ENCODE results near the gene GRM8. TPM values are rescaled to one million over a fixed set of nuclear protein-coding genes. Genes with fewer than 3 reads are reported as not detected.

Gene GRM8
- total RNA-seq, 1 experiment from 2014 or later, result 1.8 TPM

DNA sequence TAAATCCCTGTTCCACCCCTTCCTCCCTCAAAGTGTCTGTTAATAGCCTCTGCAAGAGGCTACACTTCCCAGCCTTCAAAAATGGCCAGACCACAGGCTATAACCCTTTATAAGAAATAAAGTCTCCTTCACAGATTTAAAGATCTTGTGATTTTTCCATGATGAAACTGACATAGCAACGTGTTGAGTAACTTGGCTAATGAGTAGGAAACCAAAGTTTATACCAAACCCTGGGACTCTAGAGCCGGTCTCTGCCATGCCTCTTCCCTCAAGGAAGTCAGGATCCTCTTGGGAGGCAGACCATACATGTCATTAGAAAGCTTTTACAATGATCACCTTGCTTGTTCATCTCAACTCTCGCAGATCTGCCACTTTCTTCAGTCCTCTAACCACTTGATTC lies 44.4 kb downstream of the GRM8 start:
- Mint-ChIP-seq H3K36me3 (ENCODE audit: insufficient read depth in 1 of 3, low read depth in 3 of 3) (no peaks in the 10 kb centered on the region), H3K27me3 (ENCODE audit: low read depth) (no peaks in the 10 kb centered on the region; the same call in none of the 2 replicates), H3K4me1 (no peaks in the 10 kb centered on the region), H3K9me3 (no peaks in the 10 kb centered on the region), H3K4me3 (no peak overlapping the region), H3K27ac (no peak overlapping the region)
- no peak overlapping the region for H3T11ph ChIP-seq (ENCODE audit: low read length)
- H3K14ac ChIP-seq (ENCODE audit: insufficient read depth, low read length), result no peak overlapping the region
- H3K9me3 ChIP-seq (ENCODE audit: control insufficient read depth, low read depth, low read length), result no peaks in the 10 kb centered on the region
- no peak overlapping the region for H2BK120ac ChIP-seq (ENCODE audit: low read depth, low read length, poor library complexity, severe bottlenecking)
- H3K79me1 ChIP-seq (ENCODE audit: insufficient read depth, low read depth, low read length, poor library complexity, severe bottlenecking), result no peaks in the 10 kb centered on the region
- H3K56ac ChIP-seq (ENCODE audit: insufficient read length, low read depth, low read length), result no peak overlapping the region
- H2BK5ac ChIP-seq (ENCODE audit: insufficient read length, low read length), result no peak overlapping the region
- no peak overlapping the region for H2AFZ ChIP-seq (ENCODE audit: low read length)
- H2BK20ac ChIP-seq (ENCODE audit: low read depth, low read length, poor library complexity, severe bottlenecking), result no peak overlapping the region
- H3K23me2 ChIP-seq (ENCODE audit: insufficient read length, low read depth, low read length, poor library complexity, severe bottlenecking), result no peaks in the 10 kb centered on the region
- H3K23ac ChIP-seq (ENCODE audit: insufficient read length, low read depth, low read length), result no peak overlapping the region
- no peak overlapping the region for H2BK15ac ChIP-seq (ENCODE audit: low read depth, low read length)
- H3K79me2 ChIP-seq (ENCODE audit: insufficient read depth, low read length), result no peaks in the 10 kb centered on the region
- no peaks in the 10 kb centered on the region for H3K4me1 ChIP-seq (ENCODE audit: insufficient read depth, low read length)
- no peak overlapping the region for H4K8ac ChIP-seq (replicated peaks; ENCODE audit: insufficient read length, low read depth, low read length)
- H3K9ac ChIP-seq (ENCODE audit: extremely low read depth, insufficient read length, low read length), result no peak overlapping the region
- H4K20me1 ChIP-seq (ENCODE audit: control insufficient read depth, insufficient read depth, insufficient read length), result no peaks in the 10 kb centered on the region
- WGBS (ENCODE audit: extremely low coverage, insufficient read length, low lambda C conversion rate), result no CpG with 5 or more reads among the region's 3 CpGs
- no peak overlapping the region for H2AK5ac ChIP-seq (ENCODE audit: insufficient read length, low read length)
- no peak overlapping the region for H3K4me2 ChIP-seq (ENCODE audit: insufficient read depth, insufficient read length, low read length)
- no peak overlapping the region for H2BK12ac ChIP-seq (ENCODE audit: insufficient read length, low read depth, low read length)
- H3K27ac ChIP-seq (ENCODE audit: insufficient read length, low read depth, low read length), result no peak overlapping the region
- TF ChIP-seq, protein P1, sequence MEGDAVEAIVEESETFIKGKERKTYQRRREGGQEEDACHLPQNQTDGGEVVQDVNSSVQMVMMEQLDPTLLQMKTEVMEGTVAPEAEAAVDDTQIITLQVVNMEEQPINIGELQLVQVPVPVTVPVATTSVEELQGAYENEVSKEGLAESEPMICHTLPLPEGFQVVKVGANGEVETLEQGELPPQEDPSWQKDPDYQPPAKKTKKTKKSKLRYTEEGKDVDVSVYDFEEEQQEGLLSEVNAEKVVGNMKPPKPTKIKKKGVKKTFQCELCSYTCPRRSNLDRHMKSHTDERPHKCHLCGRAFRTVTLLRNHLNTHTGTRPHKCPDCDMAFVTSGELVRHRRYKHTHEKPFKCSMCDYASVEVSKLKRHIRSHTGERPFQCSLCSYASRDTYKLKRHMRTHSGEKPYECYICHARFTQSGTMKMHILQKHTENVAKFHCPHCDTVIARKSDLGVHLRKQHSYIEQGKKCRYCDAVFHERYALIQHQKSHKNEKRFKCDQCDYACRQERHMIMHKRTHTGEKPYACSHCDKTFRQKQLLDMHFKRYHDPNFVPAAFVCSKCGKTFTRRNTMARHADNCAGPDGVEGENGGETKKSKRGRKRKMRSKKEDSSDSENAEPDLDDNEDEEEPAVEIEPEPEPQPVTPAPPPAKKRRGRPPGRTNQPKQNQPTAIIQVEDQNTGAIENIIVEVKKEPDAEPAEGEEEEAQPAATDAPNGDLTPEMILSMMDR (conservative IDR thresholded peaks at IDR 0.05), result no peak
- no peaks in the 10 kb centered on the region for H3K27me3 ChIP-seq (ENCODE audit: insufficient read depth, low read length)
- H3K18ac ChIP-seq (ENCODE audit: insufficient read length, low read depth, low read length), result no peak overlapping the region
- H3K4ac ChIP-seq (ENCODE audit: low read depth, low read length), result no peak overlapping the region
- H4K5ac ChIP-seq (ENCODE audit: insufficient read length, low read depth, low read length), result no peak overlapping the region
- no peak overlapping the region for H4K91ac ChIP-seq (ENCODE audit: insufficient read length, low read depth, low read length)
- DNase-seq, result no peak

Measured in H9 (cell line).